Measurements from ENCODE around the gene MAOA.
"Not testable (repeated sequence)": the region's sequence is repeated elsewhere in the genome, so short reads cannot be mapped to it uniquely, and the experiment has no call there.

Gene MAOA

DNA sequence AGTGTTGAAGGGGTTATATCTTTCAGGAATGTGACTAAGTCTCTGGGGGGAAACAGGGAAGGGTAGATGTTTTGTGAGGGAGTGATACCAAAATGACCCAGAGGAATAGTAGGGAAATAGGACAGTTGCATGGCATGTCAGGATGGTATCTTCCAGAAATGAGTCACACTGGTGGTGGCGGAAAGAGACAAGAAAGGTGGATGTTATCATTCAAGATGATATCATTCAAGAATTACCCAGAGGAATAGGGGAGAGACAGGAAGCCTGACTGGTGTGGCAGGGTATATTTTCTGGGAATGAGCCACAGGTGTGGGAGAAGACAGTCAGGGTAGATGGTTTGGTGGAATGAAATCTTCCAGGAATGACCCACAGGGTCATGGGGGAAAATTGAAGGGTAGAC, 61.1 kb downstream of the MAOA start:
- no peak for DNase-seq (ENCODE audit: low read depth in 2 of 2)

- DNase-seq (ENCODE audit: low read depth in 2 of 2), result no peak
Observed at GRCh38 chrX:43718081-43718480, 62.0 kb downstream of the MAOA start.

- no peak for DNase-seq (ENCODE audit: low read depth in 2 of 2)
Observed at GRCh38 chrX:43718546-43718945, 62.4 kb downstream of the MAOA start.

GRCh38 chrX:43718956-43719355, 62.9 kb downstream of the MAOA start:
- no peak for DNase-seq (ENCODE audit: low read depth in 2 of 2)

- no peak for DNase-seq (ENCODE audit: low read depth in 2 of 2)
Observed at GRCh38 chrX:43720082-43720481, 64.0 kb downstream of the MAOA start.

DNA sequence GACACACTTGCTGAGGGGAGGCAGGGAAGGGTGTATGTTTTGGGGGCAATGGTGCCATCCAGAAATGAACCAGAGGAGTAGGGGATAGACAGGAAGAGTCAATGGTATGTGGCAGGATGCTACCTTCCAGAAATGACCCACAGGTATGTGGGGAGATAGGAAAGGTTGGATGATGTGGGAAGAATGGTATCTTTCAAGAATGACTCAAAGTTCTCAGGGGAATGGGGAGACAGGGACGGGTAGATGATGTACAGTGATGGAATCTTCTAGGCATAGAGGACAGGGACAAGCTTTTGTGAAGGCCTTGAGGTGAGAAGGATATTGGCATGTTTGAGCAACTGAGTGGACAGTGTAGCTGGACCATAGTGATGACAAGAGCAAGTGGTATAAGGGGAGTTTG, 64.9 kb downstream of the MAOA start:
- DNase-seq (ENCODE audit: low read depth in 2 of 2), result no peak

- DNase-seq (ENCODE audit: low read depth in 2 of 2), result not testable (repeated sequence)
Observed at GRCh38 chrX:43725227-43725626, 69.1 kb downstream of the MAOA start.

- DNase-seq (ENCODE audit: low read depth in 2 of 2), result not testable (repeated sequence)
Observed at GRCh38 chrX:43727254-43727653, 71.2 kb downstream of the MAOA start.

DNA sequence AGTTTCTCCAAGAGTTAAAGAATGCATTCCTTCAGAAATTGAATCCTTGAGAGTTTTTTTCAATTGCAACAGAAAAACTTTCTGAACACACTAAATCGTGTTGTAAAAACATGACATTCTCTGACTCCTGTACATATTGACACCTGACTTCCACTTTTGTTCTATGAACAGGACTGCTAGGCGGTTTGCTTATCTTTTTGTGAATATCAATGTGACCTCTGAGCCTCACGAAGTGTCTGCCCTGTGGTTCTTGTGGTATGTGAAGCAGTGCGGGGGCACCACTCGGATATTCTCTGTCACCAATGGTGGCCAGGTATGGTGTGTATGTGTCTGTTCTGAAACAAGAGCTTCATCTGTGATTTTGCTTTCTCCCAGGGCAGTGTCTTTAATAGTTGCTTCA, 71.9 kb downstream of the MAOA start:
- no peak for DNase-seq (ENCODE audit: low read depth in 2 of 2)

DNA sequence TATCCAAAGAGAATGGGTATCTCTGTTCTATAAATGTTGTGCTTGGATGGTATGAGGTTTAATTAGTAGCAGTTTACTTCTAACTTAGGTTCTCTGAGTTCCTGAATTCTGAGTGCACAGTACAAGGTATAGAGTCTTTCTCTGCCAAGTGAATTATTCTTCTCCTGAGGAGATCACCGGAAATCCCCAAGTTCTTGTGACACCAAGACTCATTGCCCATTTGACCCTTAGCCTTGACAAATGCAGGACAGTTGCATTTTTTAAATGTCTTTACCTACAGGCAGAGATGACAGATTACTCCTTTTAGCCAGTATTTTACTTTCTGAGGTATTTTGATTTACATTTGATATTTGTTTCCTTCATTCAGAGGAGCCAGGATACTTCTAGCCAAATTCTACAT, 72.9 kb downstream of the MAOA start:
- no peak for DNase-seq (ENCODE audit: low read depth in 2 of 2)

DNA sequence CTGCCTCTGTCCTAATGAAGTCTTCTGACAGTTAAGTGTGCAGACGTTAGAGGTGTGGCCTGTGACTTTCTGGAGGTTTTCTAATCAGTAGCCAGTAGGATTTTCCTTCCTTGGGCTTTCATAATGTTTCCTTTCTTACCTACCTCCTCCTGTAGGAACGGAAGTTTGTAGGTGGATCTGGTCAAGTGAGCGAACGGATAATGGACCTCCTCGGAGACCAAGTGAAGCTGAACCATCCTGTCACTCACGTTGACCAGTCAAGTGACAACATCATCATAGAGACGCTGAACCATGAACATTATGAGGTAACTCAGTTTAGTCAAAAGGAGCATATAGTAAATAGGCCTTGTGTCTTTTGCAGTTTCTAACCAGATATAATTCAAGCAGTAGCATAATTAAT, 75.0 kb downstream of the MAOA start:
- no peak for DNase-seq (ENCODE audit: low read depth in 2 of 2)

DNA sequence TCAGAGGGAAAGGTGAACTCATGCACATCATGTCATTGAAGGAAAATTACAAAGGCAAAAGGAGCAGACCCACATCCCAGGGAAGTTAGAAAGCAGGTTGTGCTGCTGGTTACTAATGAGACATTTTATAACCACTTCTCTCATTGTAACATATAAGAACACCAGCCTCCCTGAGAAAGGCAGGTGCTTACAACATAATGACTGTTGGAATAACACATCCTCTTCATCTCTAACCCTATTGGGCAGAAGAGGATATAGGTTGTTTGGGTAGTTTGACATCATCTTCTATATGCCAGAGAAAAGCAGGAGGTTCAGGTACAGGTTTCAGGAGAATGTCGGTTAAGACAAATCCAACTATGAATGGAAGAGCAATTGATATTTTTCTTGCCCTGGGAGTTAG, 77.6 kb downstream of the MAOA start:
- no peak for DNase-seq (ENCODE audit: low read depth in 2 of 2)

GRCh38 chrX:43734444-43734843, 78.3 kb downstream of the MAOA start:
- DNase-seq (ENCODE audit: low read depth in 2 of 2), result no peak

GRCh38 chrX:43735534-43735933, 79.4 kb downstream of the MAOA start:
- no peak for DNase-seq (ENCODE audit: low read depth in 2 of 2)

- DNase-seq (ENCODE audit: low read depth in 2 of 2), result no peak
Observed at GRCh38 chrX:43735957-43736356, 79.9 kb downstream of the MAOA start.

GRCh38 chrX:43741843-43742573, 85.9 kb downstream of the MAOA start:
- DNase-seq (ENCODE audit: low read depth in 2 of 2), result no peak

DNA sequence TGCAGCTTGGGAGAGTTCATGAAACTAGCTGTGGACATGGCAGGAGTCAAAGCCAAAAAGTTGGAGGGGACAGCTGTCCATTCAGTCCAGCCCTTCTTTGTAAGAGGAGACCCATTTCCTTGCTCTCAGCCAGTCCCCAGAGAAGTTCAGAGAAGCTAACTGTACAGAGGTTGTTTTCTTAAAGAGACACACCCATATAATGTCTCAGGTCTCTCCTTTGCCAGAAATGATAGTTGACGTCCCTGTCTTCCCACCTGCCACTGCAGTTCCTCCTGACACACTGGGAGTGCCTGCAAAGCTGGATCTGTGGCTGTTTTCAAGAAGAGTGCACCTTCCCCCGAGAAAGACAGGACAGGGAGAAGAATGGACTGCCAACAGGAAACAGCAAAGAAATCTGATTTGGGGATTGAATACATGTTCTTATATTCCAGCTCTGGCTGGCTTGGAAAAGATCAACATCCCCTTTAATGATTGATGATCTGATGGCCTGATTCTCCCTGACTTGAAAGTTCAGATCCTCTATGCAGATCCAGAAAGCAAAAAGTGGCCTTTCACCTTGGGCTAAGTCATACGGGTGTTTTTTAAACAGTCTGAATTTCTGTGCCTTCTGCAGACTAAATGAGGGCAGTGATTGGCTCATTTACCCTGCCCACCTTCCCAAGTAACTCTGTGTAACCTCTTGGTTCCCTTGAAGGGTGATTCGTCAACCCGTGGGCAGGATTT, 87.2 kb downstream of the MAOA start:
- no peak for DNase-seq (ENCODE audit: low read depth in 2 of 2)

DNA sequence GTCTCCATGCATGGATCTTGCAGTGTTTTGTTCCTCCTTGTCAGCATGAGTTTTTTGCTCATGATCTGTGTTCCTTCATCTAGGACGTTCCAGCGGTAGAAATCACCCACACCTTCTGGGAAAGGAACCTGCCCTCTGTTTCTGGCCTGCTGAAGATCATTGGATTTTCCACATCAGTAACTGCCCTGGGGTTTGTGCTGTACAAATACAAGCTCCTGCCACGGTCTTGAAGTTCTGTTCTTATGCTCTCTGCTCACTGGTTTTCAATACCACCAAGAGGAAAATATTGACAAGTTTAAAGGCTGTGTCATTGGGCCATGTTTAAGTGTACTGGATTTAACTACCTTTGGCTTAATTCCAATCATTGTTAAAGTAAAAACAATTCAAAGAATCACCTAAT, 88.2 kb downstream of the MAOA start:
- DNase-seq (ENCODE audit: low read depth in 2 of 2), result no peak

GRCh38 chrX:43745938-43746721, 90.0 kb downstream of the MAOA start:
- no peak for DNase-seq (ENCODE audit: low read depth in 2 of 2)

GRCh38 chrX:43747476-43747875, 91.4 kb downstream of the MAOA start:
- DNase-seq (ENCODE audit: low read depth in 2 of 2), result no peak

DNA sequence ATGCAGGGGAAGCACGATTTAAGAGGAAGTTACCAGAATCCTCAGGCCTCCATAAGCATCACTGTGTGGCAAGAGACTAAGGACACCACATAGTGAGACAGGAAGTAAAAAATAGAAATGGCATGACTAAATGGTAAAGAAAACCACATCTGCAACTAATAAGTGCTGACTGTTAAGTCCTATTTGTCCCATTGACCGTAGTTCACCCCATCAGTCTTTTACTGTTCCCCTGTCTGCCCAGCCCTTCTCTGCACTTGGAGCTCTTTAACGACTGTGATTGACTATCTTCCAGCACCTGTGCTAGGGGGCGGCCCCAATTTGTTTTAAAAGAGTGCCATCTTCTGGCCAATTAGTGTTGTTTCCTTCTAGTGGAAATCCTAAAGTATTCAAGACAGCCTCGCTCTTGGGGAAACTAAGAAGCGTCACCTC, 94.2 kb downstream of the MAOA start:
- DNase-seq (ENCODE audit: low read depth in 2 of 2), result peak; percentile 2 to 3

- DNase-seq (ENCODE audit: low read depth in 2 of 2), result no peak
Observed at GRCh38 chrX:43753637-43754036, 97.5 kb downstream of the MAOA start.

DNA sequence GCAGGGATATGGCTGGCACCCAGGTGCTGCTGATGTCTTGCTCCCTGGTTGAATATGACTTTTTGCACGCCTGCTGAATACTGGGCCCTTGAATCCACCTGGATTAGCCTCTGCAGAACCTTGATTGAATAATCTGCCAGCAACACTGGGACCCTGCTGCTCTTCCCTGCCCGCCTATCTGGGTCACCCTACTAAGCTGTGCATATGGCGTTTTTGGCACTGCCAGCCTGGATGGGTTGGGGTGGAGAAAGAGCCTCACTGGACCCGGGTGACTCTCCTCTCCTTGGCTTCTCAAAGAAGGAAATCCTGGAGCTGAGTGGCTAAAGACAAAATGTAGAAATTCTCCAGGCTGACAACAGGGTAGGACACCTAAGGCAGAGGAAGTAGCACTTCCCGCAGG, 100.0 kb downstream of the MAOA start:
- DNase-seq (ENCODE audit: low read depth in 2 of 2), result no peak
